HUES48 (cell line): ENCODE data around the gene STRIP1.
A peak's percentile ranks its signal among the peaks of the same experiment; 100 is the strongest.
"Not testable (repeated sequence)": the region's sequence is repeated elsewhere in the genome, so short reads cannot be mapped to it uniquely, and the experiment has no call there.

Source experiments
- H3K27ac ChIP-seq: one replicate; pipeline ENCODE4 v1.7.0; 2013; ENCODE audit warnings: low read depth, low read length, inconsistent platforms
- H3K27me3 ChIP-seq: 2 replicates; pipeline ENCODE4 v1.6.1; 2013; ENCODE audit warnings: mild to moderate bottlenecking, low read length; ENCODE audit not compliant: control insufficient read depth, insufficient read depth
- H3K36me3 ChIP-seq: 2 replicates; pipeline ENCODE4 v1.6.1; 2013; ENCODE audit warnings: low read length; ENCODE audit not compliant: control insufficient read depth, insufficient read depth
- H3K4me1 ChIP-seq: 2 replicates; pipeline ENCODE4 v1.6.1; 2013; ENCODE audit warnings: mild to moderate bottlenecking, low read length; ENCODE audit not compliant: control insufficient read depth, insufficient read depth
- H3K4me3 ChIP-seq: 2 replicates; pipeline ENCODE4 v1.5.1; 2013; ENCODE audit warnings: mild to moderate bottlenecking, low read depth, low read length
- H3K9ac ChIP-seq: 2 replicates; pipeline ENCODE4 v1.6.1; 2013; ENCODE audit warnings: mild to moderate bottlenecking, low read depth, low read length, moderate library complexity
- H3K9me3 ChIP-seq: 2 replicates; pipeline ENCODE4 v1.6.1; 2013; ENCODE audit warnings: low read length; ENCODE audit not compliant: control insufficient read depth, insufficient read depth

The STRIP1 gene

DNA sequence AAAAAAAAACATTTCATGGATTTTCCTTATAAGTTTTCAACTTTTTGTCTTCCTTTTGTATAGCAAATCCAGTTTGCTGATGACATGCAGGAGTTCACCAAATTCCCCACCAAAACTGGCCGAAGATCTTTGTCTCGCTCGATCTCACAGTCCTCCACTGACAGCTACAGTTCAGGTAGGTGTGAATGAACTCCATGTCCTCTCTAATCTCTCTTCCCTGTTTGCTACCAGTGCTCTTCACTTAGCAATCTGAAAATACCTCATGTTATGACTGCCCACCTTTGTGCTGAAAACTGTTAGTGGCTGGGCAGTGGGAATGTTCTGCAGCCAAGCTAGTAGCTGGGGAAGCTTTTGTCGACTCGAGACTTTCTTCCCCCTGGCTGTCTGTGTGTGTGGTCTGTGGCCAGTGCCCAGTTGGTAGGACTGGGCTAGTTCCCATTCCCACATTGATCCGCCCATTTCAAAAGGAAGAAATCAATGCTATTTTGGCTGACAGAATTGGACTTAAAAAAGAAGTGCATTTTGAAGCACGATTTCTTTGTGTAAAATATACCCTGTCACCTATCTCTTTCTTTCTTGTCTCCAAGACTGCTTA lies 25.4 kb upstream of the STRIP1 start:
- H3K9ac ChIP-seq = no peak overlapping the region
- no peaks in the 10 kb centered on the region for H3K27me3 ChIP-seq
- H3K4me1 ChIP-seq = peaks cover 35% of the 10 kb centered on the region
- H3K9me3 ChIP-seq = no peaks in the 10 kb centered on the region
- no peak overlapping the region for H3K27ac ChIP-seq
- H3K36me3 ChIP-seq = peaks cover 47% of the 10 kb centered on the region
- H3K4me3 ChIP-seq = no peak overlapping the region

DNA sequence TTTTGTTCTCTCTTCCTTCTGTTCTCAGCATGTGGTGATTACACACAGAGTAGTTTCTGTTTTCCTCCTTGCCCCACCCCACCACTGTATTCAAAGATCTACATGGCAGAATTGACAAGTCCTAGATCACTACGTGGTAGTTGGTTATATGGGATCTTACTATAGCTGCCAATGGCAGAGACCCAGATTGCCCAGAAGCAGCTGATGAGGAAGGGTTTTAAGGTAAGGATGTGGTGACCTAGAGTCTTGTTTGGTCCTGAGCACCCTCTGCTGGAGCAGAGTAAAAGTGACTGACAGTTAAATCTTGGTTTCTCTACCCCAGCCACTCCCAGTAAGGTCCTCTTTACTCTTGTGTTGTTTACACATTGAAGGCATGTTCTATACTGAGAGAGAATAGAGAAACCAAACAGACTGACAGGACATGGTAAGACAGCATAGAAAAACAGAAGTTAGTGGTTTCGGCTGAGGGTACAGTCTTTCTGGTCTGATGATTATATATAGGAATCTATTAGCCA lies 22.8 kb upstream of the STRIP1 start:
- Histone ChIP-seq H3K9me3 (no peaks in the 10 kb centered on the region), H3K27me3 (no peaks in the 10 kb centered on the region), H3K4me1 (peaks cover 10% of the 10 kb centered on the region), H3K4me3 (no peak overlapping the region), H3K27ac (no peak overlapping the region), H3K36me3 (peaks cover 72% of the 10 kb centered on the region), H3K9ac (no peak overlapping the region)

DNA sequence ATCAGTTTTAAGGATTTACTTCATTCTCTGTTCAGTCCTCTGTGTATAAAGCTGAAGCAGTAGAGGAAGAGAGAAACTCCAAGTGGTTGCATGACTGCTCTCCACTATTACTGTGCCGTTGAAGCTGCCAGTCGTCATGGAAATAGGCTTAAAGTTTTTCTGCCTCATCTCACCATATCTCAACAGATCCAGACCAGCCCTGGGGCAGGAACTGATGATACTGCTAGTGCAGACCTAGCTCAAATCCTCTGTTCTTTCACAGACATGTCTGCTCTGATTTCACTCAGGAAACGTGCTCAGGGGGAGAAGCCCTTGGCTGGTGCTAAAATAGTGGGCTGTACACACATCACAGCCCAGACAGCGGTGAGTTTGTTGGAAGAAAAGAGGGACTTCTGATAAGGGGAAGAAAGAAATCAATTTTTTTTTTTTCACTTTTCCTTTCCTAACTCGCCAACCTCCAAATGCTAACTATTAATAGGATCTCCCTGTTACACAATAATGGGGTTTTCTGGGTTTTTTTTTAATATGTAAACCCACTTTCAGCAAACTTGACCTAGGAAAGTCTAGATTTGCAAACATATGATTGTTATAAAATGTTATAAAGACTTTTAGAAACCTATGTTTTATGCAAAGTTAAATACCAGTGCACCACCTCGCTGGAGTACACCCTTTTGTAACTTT lies 22.2 kb upstream of the STRIP1 start:
- no peaks in the 10 kb centered on the region for H3K27me3 ChIP-seq
- H3K9ac ChIP-seq = no peak overlapping the region
- no peaks in the 10 kb centered on the region for H3K9me3 ChIP-seq
- no peak overlapping the region for H3K4me3 ChIP-seq
- no peak overlapping the region for H3K27ac ChIP-seq
- peaks cover 3% of the 10 kb centered on the region for H3K4me1 ChIP-seq
- H3K36me3 ChIP-seq = peaks cover 79% of the 10 kb centered on the region

DNA sequence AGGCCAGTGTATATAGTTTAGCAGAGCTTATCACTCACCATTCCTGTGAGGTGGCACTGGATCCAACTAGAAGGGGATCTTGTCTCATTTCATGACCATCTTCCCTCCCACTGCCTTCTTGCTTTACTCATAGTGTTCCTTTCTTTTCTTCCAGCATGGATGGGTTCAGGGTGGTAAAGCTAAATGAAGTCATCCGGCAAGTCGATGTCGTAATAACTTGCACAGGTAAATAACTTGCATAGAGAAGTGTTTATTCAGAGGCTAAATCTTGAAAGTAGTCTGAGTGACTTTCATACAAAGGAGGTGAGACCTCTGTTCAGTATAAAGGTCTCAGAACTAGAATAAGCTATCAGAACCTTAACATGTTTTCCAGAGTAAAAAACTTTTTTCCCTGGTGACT lies 16.6 kb upstream of the STRIP1 start:
- H3K9me3 ChIP-seq = no peaks in the 10 kb centered on the region
- H3K27me3 ChIP-seq = no peaks in the 10 kb centered on the region
- H3K4me3 ChIP-seq = no peak overlapping the region
- peaks cover 95% of the 10 kb centered on the region for H3K36me3 ChIP-seq
- H3K4me1 ChIP-seq = no peaks in the 10 kb centered on the region
- H3K9ac ChIP-seq = no peak overlapping the region
- H3K27ac ChIP-seq = no peak overlapping the region

DNA sequence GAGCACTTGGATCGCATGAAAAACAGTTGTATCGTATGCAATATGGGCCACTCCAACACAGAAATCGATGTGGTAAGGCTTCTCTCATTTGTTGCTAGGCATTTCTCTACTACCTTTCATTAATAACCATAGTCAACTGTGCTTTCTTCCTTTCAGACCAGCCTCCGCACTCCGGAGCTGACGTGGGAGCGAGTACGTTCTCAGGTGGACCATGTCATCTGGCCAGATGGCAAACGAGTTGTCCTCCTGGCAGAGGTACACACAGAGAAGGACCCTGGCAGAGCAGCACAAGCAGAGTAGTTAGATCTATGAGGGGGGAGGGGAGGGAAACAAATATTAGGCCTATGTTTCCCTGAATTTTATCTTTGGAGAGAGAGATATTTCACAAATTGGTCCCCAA lies 16.0 kb upstream of the STRIP1 start:
- no peak overlapping the region for H3K27ac ChIP-seq
- H3K36me3 ChIP-seq = peaks cover 95% of the 10 kb centered on the region
- no peaks in the 10 kb centered on the region for H3K27me3 ChIP-seq
- no peaks in the 10 kb centered on the region for H3K4me1 ChIP-seq
- H3K9me3 ChIP-seq = no peaks in the 10 kb centered on the region
- H3K9ac ChIP-seq = no peak overlapping the region
- H3K4me3 ChIP-seq = no peak overlapping the region

DNA sequence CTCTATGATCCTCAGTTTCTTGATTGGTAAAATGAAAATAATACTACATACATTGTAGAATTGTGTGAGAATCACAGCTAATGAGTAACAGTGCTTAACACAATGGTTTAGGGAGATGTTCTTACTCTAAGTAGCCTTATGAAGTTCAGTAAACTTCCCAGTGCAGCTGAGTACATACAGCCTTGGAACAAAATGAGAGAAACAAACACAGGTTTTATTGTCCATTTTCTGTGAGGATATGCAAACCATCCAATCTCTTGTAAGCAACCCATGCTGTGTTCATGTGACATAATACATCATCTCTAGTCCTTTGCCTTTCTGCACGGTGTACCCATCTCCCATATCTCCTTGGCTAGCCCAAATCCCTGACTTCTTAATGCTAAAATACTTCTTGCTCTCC lies 14.7 kb upstream of the STRIP1 start:
- Histone ChIP-seq H3K36me3 (peaks cover 95% of the 10 kb centered on the region), H3K9ac (no peak overlapping the region), H3K4me1 (no peaks in the 10 kb centered on the region), H3K27ac (no peak overlapping the region), H3K27me3 (no peaks in the 10 kb centered on the region), H3K9me3 (no peaks in the 10 kb centered on the region), H3K4me3 (no peak overlapping the region)

DNA sequence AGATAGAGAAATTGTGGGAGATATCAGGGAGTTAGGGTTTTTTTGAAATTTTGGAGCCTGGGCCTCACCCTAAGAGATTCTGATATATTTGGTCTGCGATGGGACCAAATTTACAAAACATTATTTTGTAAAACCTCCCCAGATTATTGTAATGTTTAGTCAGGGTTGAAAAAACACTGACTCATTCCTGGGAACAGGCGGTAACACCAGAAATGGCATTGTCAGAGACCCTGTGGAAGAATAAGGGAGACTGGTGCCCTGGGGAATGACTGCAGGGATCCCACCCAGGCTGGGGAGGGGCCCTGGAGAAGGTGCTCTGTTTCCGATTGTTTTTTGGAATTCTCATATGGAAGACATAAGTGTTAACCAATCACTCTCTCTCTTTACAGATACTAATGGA lies 13.1 kb upstream of the STRIP1 start:
- Histone ChIP-seq H3K9me3 (no peaks in the 10 kb centered on the region), H3K9ac (no peak overlapping the region), H3K4me1 (no peaks in the 10 kb centered on the region), H3K27me3 (no peaks in the 10 kb centered on the region), H3K36me3 (peaks cover 80% of the 10 kb centered on the region), H3K27ac (no peak overlapping the region), H3K4me3 (no peak overlapping the region)

DNA sequence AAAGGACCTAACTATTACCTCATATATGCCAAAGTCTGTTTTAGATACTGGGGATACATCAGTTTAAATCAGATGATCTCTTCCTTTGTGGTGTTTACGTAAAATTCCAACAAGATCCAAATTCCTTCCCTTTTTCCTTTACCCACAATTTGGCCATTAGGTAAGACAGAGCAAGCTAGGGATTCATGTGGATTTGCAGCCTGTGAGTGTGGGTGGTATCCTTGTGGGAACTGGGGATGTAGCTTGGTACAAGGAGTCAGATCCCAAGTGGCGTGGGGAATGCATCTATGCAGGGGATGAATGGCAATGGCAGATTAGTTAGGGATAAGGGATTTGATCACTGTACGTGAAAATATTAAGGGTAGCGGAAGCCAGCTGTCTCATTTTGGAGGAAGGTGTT lies 9.8 kb upstream of the STRIP1 start:
- Histone ChIP-seq H3K9ac (no peak overlapping the region), H3K4me3 (no peak overlapping the region), H3K36me3 (peaks cover 47% of the 10 kb centered on the region), H3K9me3 (no peaks in the 10 kb centered on the region), H3K27ac (no peak overlapping the region), H3K4me1 (no peaks in the 10 kb centered on the region), H3K27me3 (no peaks in the 10 kb centered on the region)

DNA sequence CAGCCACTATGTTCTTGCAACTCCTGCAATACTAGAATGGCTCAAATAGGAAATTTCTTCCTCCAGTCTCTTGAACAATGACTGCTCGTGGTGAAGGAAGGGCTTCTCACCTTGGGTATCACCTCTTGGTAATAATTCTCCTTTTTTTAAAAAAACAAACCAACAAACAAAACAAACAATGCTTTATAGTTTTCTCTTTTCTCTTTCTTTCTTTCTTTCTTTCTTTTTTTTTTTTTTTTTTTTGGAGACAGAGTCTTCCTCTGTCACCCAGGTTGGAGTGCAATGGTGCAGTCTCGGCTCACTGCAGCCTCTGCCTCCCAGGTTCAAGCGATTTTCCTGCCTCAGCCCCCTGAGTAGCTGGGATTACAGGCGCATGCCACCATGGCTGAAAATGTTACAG lies 3.7 kb upstream of the STRIP1 start:
- H3K36me3 ChIP-seq, H3K9ac ChIP-seq, H3K9me3 ChIP-seq, H3K27me3 ChIP-seq: not testable (repeated sequence)
- H3K27ac ChIP-seq = peak overlapping the region; percentile 22
- H3K4me1 ChIP-seq = peaks cover 20% of the 10 kb centered on the region
- H3K4me3 ChIP-seq = peak overlapping the region; percentile 11; the same call in 1 of the 2 replicates

DNA sequence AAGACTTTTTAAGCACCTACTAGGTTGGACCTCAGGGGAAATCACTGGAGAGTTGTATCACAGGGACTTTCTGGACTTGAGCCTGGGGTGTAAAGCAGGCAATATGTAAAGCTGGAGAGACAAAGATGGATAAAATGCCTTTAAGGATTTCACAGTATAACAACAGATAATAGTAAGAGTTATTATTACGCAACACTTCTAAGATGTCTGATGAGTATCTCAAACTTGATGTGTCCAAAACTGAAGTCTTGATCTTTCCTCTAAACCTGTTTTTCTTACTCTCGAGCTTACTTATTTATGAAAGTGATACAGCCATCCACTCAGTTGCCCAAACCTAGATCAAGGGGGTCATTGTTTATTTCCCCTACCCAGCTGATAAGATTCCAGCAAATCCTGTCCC lies 2.1 kb upstream of the STRIP1 start:
- H3K9me3 ChIP-seq = no peaks in the 10 kb centered on the region
- H3K4me1 ChIP-seq = peaks cover 21% of the 10 kb centered on the region
- H3K36me3 ChIP-seq = peaks cover 5% of the 10 kb centered on the region
- H3K9ac ChIP-seq = no peak overlapping the region
- no peak overlapping the region for H3K4me3 ChIP-seq
- H3K27me3 ChIP-seq = no peaks in the 10 kb centered on the region
- no peak overlapping the region for H3K27ac ChIP-seq

DNA sequence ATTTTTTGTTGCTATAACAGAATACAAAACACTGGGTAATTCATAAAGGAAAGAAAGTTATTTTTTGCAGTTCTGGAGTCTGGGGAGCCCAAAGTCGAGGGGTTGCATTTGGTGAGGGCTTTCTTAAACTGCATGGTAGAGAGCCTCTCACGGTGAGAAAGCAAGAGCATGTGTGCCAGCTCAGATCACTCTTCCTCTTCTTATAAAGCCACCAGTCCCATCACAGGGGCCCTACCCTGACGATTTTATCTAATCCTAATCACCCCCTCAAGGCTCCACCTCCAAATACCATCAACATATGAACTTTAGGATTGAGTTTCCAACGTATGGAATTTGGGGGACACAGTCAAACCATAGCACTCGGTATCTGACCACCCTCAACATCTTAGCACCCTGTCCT lies 1.0 kb upstream of the STRIP1 start:
- Histone ChIP-seq H3K27ac (no peak overlapping the region), H3K27me3 (no peaks in the 10 kb centered on the region), H3K4me3 (no peak overlapping the region), H3K9me3 (no peaks in the 10 kb centered on the region), H3K36me3 (peaks cover 15% of the 10 kb centered on the region), H3K4me1 (peaks cover 21% of the 10 kb centered on the region), H3K9ac (no peak overlapping the region)
